ENCODE measurements around the gene HDLBP.

- TF ChIP-seq CTCF (IDR thresholded peaks at IDR 0.05) (no peak), POLR2A (IDR thresholded peaks at IDR 0.05) (no peak)
These were observed 81.2 kb downstream of the HDLBP start for GRCh38 chr2:241234066-241234790.
